HG03460 (cell line): Measurements from ENCODE around the gene H2AZ2.
A peak's percentile ranks its signal among the peaks of the same experiment; 100 is the strongest.

Source experiments
- ATAC-seq: cut with Tn5 transposase; IDR thresholded peaks from one replicate; pipeline ENCODE4 v1.9.1; 2021; ENCODE audit not compliant: unreplicated experiment

The H2AZ2 gene

DNA sequence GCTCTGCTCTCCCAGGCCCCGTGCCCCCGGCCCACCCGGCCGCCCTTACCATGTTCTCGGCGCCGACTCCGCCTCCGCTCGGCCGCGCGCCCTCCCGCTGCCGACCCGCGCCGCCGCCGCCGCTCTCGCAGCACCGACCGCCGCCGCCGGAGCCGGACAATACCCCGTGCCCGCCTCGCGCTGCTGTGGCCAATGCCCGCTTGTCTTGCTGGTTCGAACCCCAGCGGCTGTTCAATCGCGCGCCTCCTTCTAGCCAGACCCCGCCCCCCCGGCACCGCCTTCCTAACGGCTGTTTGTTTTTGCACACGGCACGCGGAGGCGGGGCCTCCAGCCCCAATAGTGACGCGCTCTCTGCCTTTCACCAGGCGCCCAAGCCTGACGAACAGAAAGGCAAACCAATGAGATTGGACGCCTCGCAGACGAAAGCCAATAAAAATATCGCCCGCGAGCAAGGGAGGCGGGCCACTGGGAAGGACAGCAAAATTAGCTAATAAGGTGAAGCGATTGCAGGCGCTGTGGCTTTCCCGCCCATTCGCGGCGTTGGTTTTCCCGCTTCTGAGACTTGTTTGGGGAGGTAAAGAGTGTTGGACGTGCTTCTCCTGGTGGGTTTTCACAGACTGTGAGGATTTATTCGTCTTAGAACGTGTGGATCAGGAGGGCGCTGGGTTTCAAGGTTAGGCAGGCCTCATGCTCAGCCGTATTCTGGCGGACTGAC is at the start of gene H2AZ2:
H2AZ2 (minus strand) TSS at position 168 of the 715 bp plus-strand sequence; CDS start at position 52, 116 bp downstream.
- peak; percentile 83 for ATAC-seq

DNA sequence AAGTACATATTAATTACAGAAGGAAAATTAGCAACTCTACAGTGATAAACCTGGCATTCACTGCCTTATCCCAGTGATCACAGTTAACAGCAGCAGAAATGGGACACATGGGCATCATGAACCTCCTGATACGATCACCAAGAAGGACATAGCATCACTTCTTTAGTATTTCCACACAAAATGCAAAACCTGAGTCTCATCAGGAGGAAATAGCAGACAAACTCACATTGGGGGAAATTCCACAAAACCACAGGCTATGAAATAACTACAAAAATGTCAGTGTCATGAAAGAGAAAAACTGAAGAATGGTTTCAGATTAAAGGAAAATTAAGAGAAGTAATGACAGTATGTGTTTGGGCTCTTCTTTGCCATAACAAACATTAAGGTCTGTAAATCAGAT is 49.4 kb upstream of the H2AZ2 start:
- ATAC-seq = no peak

DNA sequence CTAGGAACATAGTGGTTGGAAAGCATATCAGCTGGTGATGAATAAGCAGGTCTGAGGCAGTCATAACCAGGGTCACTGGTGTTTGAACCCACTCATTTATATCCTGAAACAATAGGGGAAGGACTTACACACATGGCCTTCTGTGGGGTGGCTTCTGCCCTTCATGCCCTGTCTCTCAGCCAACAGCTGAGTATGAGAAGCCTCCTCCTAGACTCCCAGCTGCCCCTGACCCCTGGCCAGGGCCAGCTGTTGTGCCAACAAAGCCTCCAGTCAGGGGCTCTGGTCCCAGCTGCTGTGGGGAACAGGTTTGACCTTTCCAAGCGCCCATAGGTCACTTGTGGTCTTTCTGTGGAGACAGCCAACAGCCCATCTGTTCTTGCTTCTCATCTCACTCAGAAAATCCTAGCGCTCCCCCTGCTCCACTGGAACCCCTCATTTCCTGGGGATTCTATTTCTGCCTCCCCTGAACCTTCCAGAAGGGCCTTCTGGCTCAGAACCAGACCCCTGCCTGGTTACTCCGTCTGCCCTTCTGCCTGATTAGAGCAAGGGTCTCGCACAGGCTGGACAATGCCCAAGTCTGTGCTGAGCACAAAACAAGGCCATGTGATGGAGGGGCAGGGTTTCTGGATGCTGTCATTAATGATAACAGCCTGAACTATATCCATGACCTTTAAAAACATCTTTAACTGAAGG is 47.1 kb upstream of the H2AZ2 start:
- ATAC-seq = no peak

DNA sequence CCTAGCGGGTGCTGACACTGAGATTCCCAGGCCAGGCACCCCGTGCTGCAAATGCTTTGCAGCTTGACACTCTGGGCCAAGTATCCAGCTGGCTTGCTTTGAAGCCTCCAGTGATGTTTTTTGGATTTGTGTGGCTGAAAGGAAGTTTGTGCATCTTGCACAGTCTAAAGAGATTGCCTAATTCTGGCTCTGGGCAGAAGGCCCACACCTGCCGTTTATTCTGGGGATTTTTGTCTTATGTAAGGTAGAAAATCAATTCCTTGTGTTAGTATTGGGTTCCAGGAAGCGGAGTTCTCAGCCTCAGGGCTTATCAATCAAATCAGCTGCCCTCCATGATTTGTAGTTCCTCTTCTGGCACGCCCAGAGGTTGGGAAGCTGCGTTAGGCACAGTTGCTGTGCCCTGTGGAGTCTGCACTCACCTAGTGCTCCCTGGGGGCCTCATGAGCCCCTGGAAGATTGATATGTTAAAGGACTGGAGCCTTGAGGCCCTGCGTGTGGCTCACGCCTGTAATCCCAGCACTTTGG is 45.9 kb upstream of the H2AZ2 start:
- no peak for ATAC-seq

- ATAC-seq = no peak
These were observed 43.9 kb upstream of the H2AZ2 start for GRCh38 chr7:44891791-44892190.

DNA sequence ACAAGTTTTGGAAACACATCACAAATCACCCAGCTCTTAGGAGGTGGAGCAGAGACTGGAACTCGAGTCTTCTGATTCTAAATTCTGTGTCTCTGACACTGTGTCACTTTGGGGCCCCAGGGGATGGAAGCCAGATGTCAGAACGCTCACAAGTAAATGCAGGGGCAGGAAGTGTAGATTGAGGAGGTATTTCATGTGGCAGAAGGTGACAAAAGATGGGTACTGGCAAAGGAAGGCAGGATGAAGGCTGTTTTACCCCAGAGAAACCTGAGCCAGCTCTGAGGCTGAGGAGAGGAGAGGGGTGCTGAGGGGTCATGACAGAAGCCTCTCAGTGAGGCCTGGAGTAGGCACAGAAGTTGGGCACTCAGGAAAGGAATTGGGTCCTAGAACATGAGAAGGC is 43.5 kb upstream of the H2AZ2 start:
- ATAC-seq = no peak

DNA sequence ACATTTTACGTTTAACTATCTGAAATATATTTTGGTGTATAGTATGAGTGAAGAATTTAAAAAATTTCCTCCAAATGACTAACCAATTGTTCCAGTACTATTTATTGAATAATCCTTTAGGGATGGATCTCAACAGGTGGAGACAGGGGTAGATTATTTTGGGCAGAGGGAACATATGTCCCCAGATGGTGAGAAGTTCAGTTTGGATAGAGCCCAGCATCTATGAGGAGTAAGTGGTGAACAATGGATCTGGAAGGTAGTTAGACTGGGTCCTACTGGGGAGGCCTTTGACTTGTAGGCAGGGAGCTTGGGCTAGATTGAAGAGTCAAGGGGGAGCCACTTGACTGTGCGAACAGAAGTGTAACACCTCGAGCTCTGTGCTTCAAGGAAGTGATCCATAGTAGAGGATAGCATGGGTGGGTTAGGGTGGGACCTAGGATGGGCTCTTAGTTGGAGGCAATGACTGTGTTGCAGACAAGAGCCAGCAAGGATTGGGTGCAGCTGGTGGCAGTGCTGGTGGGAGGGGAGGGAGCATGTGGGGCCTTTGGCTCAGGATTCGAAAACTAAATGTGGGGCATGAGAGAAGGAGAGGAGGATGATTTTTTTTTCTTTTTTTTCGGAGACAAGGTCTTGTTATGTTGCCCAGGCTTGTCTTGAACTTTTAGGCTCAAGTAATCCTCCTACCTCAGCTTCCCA is 41.3 kb upstream of the H2AZ2 start:
- ATAC-seq = no peak

DNA sequence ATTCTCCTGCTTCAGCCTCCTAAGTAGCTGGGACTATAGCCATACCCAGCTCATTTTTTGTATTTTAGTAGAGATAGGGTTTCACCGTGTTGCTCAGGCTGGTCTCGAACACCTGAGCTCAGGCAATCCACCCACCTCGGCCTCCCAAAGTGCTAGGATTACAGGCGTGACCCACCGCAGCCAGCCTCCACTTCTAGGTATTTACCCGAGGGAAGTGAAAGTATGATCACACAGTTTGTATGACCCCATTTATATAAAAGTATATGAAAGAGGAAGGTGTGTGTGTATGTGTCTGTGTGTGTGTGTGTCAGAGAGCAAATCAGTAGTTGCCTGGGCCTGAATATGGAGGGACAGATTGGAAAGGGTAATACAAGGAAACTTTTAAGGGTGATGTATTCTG is 39.4 kb upstream of the H2AZ2 start:
- no peak for ATAC-seq

DNA sequence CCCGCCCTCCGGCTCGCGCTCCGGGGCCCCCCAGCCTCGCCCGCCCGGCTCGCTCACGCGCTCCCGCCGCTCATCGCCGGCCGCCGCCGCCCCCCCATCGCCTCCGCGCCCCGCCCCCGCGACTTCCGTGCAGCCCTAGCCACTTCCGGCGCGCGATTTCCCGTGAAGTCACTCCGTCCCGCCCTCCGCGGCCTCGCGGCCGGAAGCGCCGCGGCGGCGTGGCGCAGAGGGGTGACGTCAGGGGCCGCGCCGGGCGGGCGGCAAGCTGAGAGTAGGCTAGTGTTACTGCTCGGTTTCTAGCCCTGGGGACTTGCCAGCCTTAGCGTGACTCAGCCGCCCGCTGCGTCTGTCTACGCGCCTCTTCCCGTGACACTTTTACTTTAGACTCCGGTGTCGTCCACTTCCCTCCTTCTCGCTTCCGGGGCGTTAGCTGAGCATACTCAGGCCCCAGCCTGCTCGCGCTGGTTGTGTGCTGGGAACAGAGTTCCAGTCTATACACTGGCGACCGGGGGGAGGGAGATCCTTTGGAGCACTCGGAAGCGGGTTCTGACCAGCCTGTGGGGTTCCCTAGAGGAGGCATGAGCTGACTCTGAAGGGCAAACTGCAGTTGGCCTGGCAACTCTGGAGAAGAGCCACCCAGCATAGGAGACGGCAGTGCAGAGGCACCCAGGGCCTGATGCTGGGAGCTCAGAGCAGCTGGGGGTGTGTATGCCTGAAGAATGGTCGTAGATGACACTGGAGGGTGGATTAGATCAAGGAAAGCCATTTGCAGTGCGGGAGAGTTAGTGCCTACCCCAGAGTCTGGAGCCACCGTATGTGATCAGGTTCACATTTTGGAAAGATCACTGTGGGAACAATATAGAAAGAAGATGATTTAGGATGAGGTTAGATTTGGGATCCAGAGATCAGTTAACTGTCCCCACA is 37.8 kb upstream of the H2AZ2 start, which contains the start of gene PURB:
PURB (minus strand) TSS at position 137 of the 924 bp plus-strand sequence. CDS start 182 bp downstream, outside the sequence.
- ATAC-seq = peak; percentile 85

DNA sequence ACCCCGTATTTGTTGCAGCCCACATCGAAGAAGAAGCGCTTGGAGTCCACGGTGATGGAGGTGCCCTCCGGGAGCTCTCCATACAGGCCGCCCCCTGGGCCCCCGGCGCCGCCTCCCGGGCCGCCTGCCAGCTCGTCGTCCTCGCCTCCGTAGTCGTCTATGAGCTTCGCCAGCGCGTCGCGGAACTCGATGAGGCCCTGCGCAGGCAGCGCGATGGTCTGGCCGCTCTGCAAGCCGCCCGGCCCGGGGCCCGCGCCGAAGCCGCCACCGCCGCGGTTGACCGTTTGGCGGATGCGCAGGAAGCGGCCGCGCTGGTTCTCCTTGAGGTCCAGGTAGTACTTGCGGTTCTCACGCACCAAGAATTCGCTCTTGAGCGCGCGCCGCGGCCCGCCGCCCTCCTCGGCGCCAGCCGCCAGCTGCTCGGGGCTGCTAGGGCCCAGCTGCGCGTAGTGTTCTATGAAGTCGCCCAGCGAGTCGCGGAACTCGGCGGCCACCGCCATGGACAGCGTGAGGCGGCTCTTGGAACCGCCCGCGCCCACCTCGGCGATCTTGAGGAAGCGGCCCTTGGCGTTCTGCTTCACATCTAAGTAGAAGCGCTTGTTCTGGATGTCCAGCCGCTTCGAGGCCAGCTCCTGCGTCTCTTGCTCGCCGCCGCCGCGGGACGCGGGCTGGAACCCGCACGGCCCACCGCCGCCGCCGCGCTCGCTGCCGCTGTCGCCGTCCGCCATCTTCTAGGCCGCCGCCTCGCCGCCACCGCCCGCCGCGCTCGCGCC is 36.9 kb upstream of the H2AZ2 start:
- ATAC-seq = peak; percentile 22

GRCh38 chr7:44883961-44884620 is 36.2 kb upstream of the H2AZ2 start:
- no peak for ATAC-seq

DNA sequence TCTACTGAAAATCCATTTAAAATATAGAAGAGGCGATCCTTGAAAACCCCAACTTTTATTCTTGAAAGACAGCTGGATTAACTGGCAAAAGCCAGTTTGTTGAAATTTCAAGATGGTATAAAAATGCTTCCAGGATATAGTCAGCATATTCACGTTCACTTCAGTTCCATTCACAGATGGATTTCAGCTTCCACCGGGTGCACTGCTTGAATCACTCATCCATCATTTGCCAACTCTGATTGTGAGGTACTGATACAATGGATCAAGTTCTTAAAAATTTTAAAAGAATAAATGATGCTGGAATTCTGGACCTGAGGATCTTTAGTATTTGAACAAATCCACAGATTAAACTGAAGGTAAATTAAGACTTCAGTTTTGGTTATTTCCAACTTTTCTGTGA is 35.0 kb upstream of the H2AZ2 start:
- ATAC-seq = no peak

GRCh38 chr7:44881610-44882009 is 33.7 kb upstream of the H2AZ2 start:
- no peak for ATAC-seq

DNA sequence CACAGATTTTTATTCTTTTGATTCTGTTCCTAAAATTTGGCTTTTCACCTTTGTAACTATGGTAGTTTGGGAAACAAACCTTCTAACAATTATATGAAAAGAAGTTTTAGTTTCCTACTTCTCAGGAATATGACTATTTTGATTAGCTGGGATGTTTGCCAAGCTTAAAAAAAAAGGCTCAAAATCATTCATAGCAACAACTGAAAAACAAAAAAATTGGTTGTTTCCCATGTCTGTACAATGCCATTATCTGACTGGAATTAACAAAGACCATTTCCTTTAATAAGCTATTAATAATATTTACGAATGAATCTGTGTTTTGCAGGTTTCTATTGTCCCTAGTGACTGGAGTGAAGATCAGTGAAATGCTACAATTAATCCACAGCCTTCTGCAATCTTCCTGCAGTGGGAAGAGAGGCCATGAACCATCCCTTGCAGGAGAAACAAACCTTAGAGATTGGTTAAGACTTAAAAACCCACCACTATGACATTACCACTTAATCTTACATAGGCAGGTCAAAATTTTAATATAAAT is 33.2 kb upstream of the H2AZ2 start:
- ATAC-seq = no peak

DNA sequence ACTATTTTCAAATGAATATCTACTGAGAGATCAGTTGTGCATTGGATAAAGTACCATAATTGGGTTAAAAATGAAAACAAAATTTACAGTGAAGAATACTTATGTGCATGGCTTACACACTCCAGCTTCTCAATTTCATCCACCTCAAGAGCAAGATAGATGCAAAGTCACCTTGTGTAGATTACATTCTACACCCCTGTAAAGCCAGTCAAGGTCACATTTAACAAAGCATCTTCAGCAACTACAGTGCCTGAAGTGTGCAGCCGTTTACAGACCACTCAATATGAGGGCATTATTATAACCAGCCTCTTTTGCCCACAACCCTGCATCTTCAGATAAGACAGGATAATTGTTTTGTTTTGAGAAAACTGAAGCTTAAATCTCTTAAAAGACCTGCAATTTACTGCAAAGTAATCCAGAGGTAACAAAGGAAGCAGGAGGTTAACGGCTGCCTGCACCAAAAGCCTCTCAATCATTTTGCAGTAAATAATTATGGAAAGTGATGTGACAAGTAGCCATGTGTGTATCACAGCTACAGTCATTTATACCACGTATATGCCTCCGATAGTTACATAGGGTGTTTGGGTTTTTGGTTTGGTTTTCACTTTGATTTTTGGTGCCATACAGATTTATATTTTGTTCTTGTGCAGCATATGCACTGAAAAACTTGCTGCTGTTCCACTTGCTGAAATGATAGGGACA is 32.6 kb upstream of the H2AZ2 start:
- ATAC-seq = no peak

GRCh38 chr7:44876393-44876792 is 28.5 kb upstream of the H2AZ2 start:
- no peak for ATAC-seq

DNA sequence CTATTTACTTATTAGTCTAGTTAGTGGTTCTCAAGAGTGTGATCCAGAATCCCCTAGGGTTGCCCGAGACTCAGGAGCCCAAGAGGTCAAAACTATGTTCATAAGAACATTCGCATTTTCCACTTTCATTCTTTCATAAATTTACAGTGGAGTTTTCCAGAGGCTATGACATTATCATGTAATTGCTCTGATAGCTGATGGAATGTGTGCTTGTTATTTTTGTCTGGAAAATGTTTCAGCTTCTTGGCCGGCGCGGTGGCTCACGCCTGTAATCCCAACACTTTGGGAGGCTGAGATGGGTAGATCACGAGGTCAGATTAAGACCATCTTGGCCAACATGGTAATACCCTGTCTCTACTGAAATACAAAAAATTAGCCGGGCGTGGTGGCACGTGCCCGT is 27.4 kb upstream of the H2AZ2 start:
- ATAC-seq = no peak

DNA sequence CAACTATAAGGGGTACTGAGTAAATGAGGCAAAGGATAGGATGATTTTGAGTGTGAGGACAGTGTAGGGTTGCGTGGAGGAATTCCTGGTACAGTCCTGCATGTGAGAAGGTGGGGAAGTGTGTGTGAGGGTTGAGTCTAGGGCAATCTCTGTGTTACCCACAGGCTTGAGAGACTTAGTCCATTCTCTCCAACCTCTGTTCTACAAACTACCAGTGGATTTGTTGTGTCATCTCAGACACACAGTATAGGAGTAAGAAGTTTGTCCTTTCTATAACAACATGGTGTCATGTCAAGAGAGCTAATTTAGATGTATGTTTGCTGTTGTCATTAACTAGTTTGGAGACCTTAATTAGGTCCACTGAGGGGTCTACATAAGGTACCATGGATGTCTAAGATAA is 24.9 kb upstream of the H2AZ2 start:
- ATAC-seq = no peak
